Ishikawa (cell line): Measurements from ENCODE around the gene BUD13.

ENCODE experiments used
- EGR1 ChIP-seq: IDR thresholded peaks from 2 replicates; pipeline ENCODE4 v1.6.1; 2012
- YY1 ChIP-seq: IDR thresholded peaks from 2 replicates; pipeline ENCODE4 v1.6.1; 2012; ENCODE audit warnings: low read depth

- TF ChIP-seq EGR1 (no peak), YY1 (no peak)
Observed at GRCh38 chr11:116774661-116775060, 1.9 kb upstream of the BUD13 start.
